H1 (cell line): ENCODE measurements around the gene NHP2. TPM values are rescaled to one million over a fixed set of nuclear protein-coding genes. Genes with fewer than 3 reads are reported as not detected.

ENCODE experiments used
- CTCF ChIA-PET: fragments of 300-600 bp; sonication (Branson Sonifier 250); formaldehyde crosslinking; loops from one replicate; lab custom pipeline; 2021; ENCODE audit not compliant: partially characterized antibody; lab: Charles Lee
- POLR2A ChIA-PET: fragments of 300-600 bp; sonication (Branson Sonifier 250); formaldehyde crosslinking; loops from one replicate; lab custom pipeline; 2021; ENCODE audit warnings: inconsistent platforms; ENCODE audit not compliant: partially characterized antibody; lab: Charles Lee
- DNase-seq, 2 experiments: peaks; one replicate each; pipeline versions ENCODE4 v3.0.0 to v3.0.0-alpha.2; 2010 to 2022; ENCODE audit warnings: low spot score in 2 of 2, low read depth in 1 of 2, mixed read lengths in 1 of 2
- FAIRE-seq: peaks from 2 replicates; lab custom pipeline; 2011; peaks lifted over from hg19 to GRCh38; lab: Jason Lieb, UNC
- H2AFZ ChIP-seq: 2 replicates; pipeline ENCODE4 v1.8.1; 2012; ENCODE audit warnings: low read length, inconsistent platforms
- H2AK5ac ChIP-seq: 2 replicates; pipeline ENCODE4 v1.6.1; 2013; ENCODE audit warnings: low read depth, low read length
- H2BK120ac ChIP-seq: replicated peaks from 2 replicates; pipeline ENCODE3; 2013; ENCODE audit warnings: low read depth, low read length, inconsistent platforms
- H2BK12ac ChIP-seq: 2 replicates; pipeline ENCODE4 v1.6.1; 2013; ENCODE audit warnings: low read depth, low read length
- H2BK15ac ChIP-seq: 2 replicates; pipeline ENCODE4 v1.6.1; 2013; ENCODE audit warnings: low read length
- H2BK20ac ChIP-seq: 2 replicates; pipeline ENCODE4 v1.6.1; 2013; ENCODE audit warnings: low read length
- H2BK5ac ChIP-seq: 2 replicates; pipeline ENCODE4 v1.6.1; 2013; ENCODE audit warnings: low read depth, low read length
- H3K14ac ChIP-seq: 2 replicates; pipeline ENCODE4 v1.6.1; 2013; ENCODE audit warnings: inconsistent platforms; ENCODE audit not compliant: insufficient read length
- H3K18ac ChIP-seq: 2 replicates; pipeline ENCODE4 v1.6.1; 2013; ENCODE audit warnings: low read length; ENCODE audit errors: extremely low read depth
- H3K23ac ChIP-seq: 2 replicates; pipeline ENCODE4 v1.6.1; 2013; ENCODE audit warnings: inconsistent platforms; ENCODE audit not compliant: insufficient read length
- H3K23me2 ChIP-seq: 2 replicates; pipeline ENCODE4 v1.6.1; 2013; ENCODE audit warnings: low read depth, low read length
- H3K27ac ChIP-seq: 2 replicates; pipeline ENCODE4 v1.6.1; 2011; ENCODE audit warnings: low read depth, low read length, inconsistent platforms
- H3K27me3 ChIP-seq, 4 experiments: replicated peaks in 1 of 4; 1 replicate in 1 of 4; 2 replicates in 3 of 4; pipeline versions ENCODE4 v1.6.1 to v1.8.1; 2011 to 2013; ENCODE audit warnings: low read length in 3 of 4, mild to moderate bottlenecking in 3 of 4, inconsistent platforms in 2 of 4, mixed read lengths in 2 of 4, moderate library complexity in 1 of 4; ENCODE audit not compliant: control insufficient read depth in 3 of 4, insufficient read depth in 3 of 4; ENCODE audit errors: extremely low read depth in 1 of 4
- H3K36me3 ChIP-seq, 4 experiments: 2 replicates each; pipeline versions ENCODE4 v1.6.1 to v1.8.1; 2011 to 2013; ENCODE audit warnings: mild to moderate bottlenecking in 4 of 4, low read length in 3 of 4, moderate library complexity in 2 of 4, control low read depth in 1 of 4, inconsistent platforms in 1 of 4; ENCODE audit not compliant: insufficient read depth in 4 of 4, control insufficient read depth in 2 of 4
- H3K4ac ChIP-seq: replicated peaks from 2 replicates; pipeline ENCODE3; 2013; ENCODE audit warnings: low read length, low read depth, mixed read lengths, inconsistent platforms; ENCODE audit not compliant: insufficient read length
- H3K4me1 ChIP-seq, 4 experiments: replicated peaks in 1 of 4; 1 replicate in 1 of 4; 2 replicates in 3 of 4; pipeline versions ENCODE4 v1.6.1 to v1.8.1; 2011 to 2013; ENCODE audit warnings: low read length in 3 of 4, inconsistent platforms in 2 of 4, mixed read lengths in 1 of 4; ENCODE audit not compliant: insufficient read depth in 4 of 4, control insufficient read depth in 3 of 4
- H3K4me2 ChIP-seq, 2 experiments: 2 replicates each; pipeline versions ENCODE4 v1.6.1 to v1.8.1; 2011 to 2013; ENCODE audit warnings: low read depth in 2 of 2, low read length in 2 of 2, control low read depth in 1 of 2, inconsistent platforms in 1 of 2, mild to moderate bottlenecking in 1 of 2; ENCODE audit not compliant: insufficient read depth in 1 of 2
- H3K4me3 ChIP-seq, 4 experiments: fragments of 200-600, 300-600 bp in 1 of 4; sonication (generic), shearing (Covaris generic), sonication (Bioruptor Twin) in 1 of 4; 2 replicates each; pipeline versions ENCODE4 v1.5.1 to v1.8.1; 2011 to 2016; ENCODE audit warnings: low read length in 4 of 4, low read depth in 3 of 4, control low read depth in 2 of 4, inconsistent platforms in 2 of 4, mild to moderate bottlenecking in 2 of 4, mixed read lengths in 1 of 4, moderate library complexity in 1 of 4; ENCODE audit not compliant: insufficient read depth in 2 of 4; ENCODE audit errors: extremely low read depth in 1 of 4
- H3K56ac ChIP-seq: replicated peaks from 2 replicates; pipeline ENCODE3; 2013; ENCODE audit warnings: low read depth, mild to moderate bottlenecking, mixed read lengths, low read length, inconsistent platforms; ENCODE audit not compliant: insufficient read length
- H3K79me1 ChIP-seq: 2 replicates; pipeline ENCODE4 v1.6.1; 2013; ENCODE audit warnings: low read depth, low read length, control low read depth
- H3K79me2 ChIP-seq, 2 experiments: 2 replicates each; pipeline versions ENCODE4 v1.6.1 to v1.8.1; 2012 to 2013; ENCODE audit warnings: low read length in 2 of 2, mild to moderate bottlenecking in 2 of 2, inconsistent platforms in 1 of 2; ENCODE audit not compliant: insufficient read depth in 2 of 2, control insufficient read depth in 1 of 2
- H3K9ac ChIP-seq, 4 experiments: replicated peaks in 1 of 4; 1 replicate in 1 of 4; 2 replicates in 3 of 4; pipeline versions ENCODE4 v1.6.1 to v1.8.1; 2011 to 2013; ENCODE audit warnings: low read depth in 3 of 4, low read length in 3 of 4, control low read depth in 2 of 4, mild to moderate bottlenecking in 2 of 4, moderate library complexity in 2 of 4, inconsistent platforms in 1 of 4; ENCODE audit errors: extremely low read depth in 1 of 4
- H3K9me3 ChIP-seq, 2 experiments: 2 replicates each; pipeline versions ENCODE4 v1.6.1 to v1.8.1; 2012 to 2013; ENCODE audit warnings: mild to moderate bottlenecking in 2 of 2, moderate library complexity in 2 of 2, control low read depth in 1 of 2, inconsistent platforms in 1 of 2, low read depth in 1 of 2, low read length in 1 of 2, mixed read lengths in 1 of 2; ENCODE audit not compliant: insufficient read depth in 2 of 2
- H4K20me1 ChIP-seq, 2 experiments: replicated peaks in 1 of 2; 2 replicates each; pipeline versions ENCODE3 to v1.8.1; 2011 to 2013; ENCODE audit warnings: inconsistent platforms in 2 of 2, low read length in 2 of 2, mild to moderate bottlenecking in 1 of 2; ENCODE audit not compliant: insufficient read depth in 2 of 2, control insufficient read depth in 1 of 2
- H4K5ac ChIP-seq: 2 replicates; pipeline ENCODE4 v1.6.1; 2013; ENCODE audit warnings: low read length, low read depth, mixed read lengths, inconsistent platforms; ENCODE audit not compliant: insufficient read length
- H4K8ac ChIP-seq: 2 replicates; pipeline ENCODE4 v1.8.0; 2013; ENCODE audit warnings: mild to moderate bottlenecking, moderate library complexity, low read length, inconsistent platforms; ENCODE audit not compliant: insufficient read depth; ENCODE audit errors: extremely low read depth
- H4K91ac ChIP-seq: replicated peaks from 2 replicates; pipeline ENCODE3; 2013; ENCODE audit warnings: low read length, mixed read lengths, inconsistent platforms; ENCODE audit not compliant: insufficient read length
- ASH2L ChIP-seq: fragments of 200-600, 300-600 bp; sonication (generic); IDR thresholded peaks from one replicate; pipeline ENCODE4 v1.7.1; 2017; ENCODE audit warnings: low read length
- CEBPB ChIP-seq: IDR thresholded peaks from 2 replicates; pipeline ENCODE4 v1.6.1; 2012; ENCODE audit warnings: low read depth, low read length
- EP300 ChIP-seq, 2 experiments: IDR thresholded peaks; 1 replicate in 1 of 2; 2 replicates in 1 of 2; pipeline ENCODE4 v1.6.1; 2011 to 2012; ENCODE audit warnings: low read depth in 2 of 2, low read length in 2 of 2, mild to moderate bottlenecking in 2 of 2, borderline replicate concordance in 1 of 2, inconsistent platforms in 1 of 2, moderate library complexity in 1 of 2
- EZH2 ChIP-seq: fragments of 200-600 bp; sonication (generic); IDR thresholded peaks from 2 replicates; pipeline ENCODE4 v1.7.1; 2012; ENCODE audit warnings: low read depth, mild to moderate bottlenecking, moderate library complexity, low read length, inconsistent platforms; ENCODE audit not compliant: severe bottlenecking
- GTF2F1 ChIP-seq: IDR thresholded peaks from 2 replicates; pipeline ENCODE4 v1.6.1; 2012; ENCODE audit warnings: low read depth, low read length, improper control_type of control experiment, borderline replicate concordance
- JUND ChIP-seq: IDR thresholded peaks from 2 replicates; pipeline ENCODE4 v1.6.1; 2011; ENCODE audit warnings: mild to moderate bottlenecking, improper control_type of control experiment, low read length
- RAD21 ChIP-seq, 2 experiments: IDR thresholded peaks in 1 of 2; conservative IDR thresholded peaks in 1 of 2; 2 replicates each; pipeline ENCODE4 v1.6.1; 2011; ENCODE audit warnings: low read depth in 2 of 2, low read length in 2 of 2, improper control_type of control experiment in 1 of 2, inconsistent platforms in 1 of 2, mild to moderate bottlenecking in 1 of 2, moderate library complexity in 1 of 2
- RBBP5 ChIP-seq: IDR thresholded peaks from 2 replicates; pipeline ENCODE4 v1.7.1; 2012; ENCODE audit warnings: low read depth, mild to moderate bottlenecking, inconsistent platforms, low read length, moderate library complexity, borderline replicate concordance
- SAP30 ChIP-seq: fragments of 300-600 bp; sonication (generic); IDR thresholded peaks from 2 replicates; pipeline ENCODE4 v1.7.1; 2012; ENCODE audit warnings: low read length, moderate library complexity, mild to moderate bottlenecking, inconsistent platforms; ENCODE audit not compliant: insufficient read depth, insufficient replicate concordance
- SIRT6 ChIP-seq: IDR thresholded peaks from one replicate; pipeline ENCODE4 v1.7.1; 2012; ENCODE audit warnings: low read length, inconsistent platforms
- SIX5 ChIP-seq: IDR thresholded peaks from 2 replicates; pipeline ENCODE4 v1.6.1; 2011; ENCODE audit warnings: mild to moderate bottlenecking, low read depth, low read length
- SP4 ChIP-seq: IDR thresholded peaks from 2 replicates; pipeline ENCODE4 v1.6.1; 2012; ENCODE audit warnings: low read length, inconsistent platforms
- SUZ12 ChIP-seq: fragments of 200-600 bp; sonication (generic); IDR thresholded peaks from 2 replicates; pipeline ENCODE4 v1.6.1; 2012; ENCODE audit warnings: mild to moderate bottlenecking, inconsistent platforms, low read length, moderate library complexity, mixed read lengths
- YY1 ChIP-seq: IDR thresholded peaks from 2 replicates; pipeline ENCODE4 v1.6.1; 2011; ENCODE audit warnings: low read depth, mild to moderate bottlenecking, low read length
- WGBS, 2 experiments: shearing (Covaris generic) in 1 of 2; methylation state at CpG; one replicate each; pipeline versions ENCODE4 v1.1.6 to v1.1.7; 2013 to 2015; ENCODE audit warnings: low lambda C conversion rate in 2 of 2, mixed read lengths in 2 of 2, inconsistent platforms in 1 of 2, low coverage in 1 of 2, missing lambda C conversion rate in 1 of 2; ENCODE audit not compliant: insufficient replicate concordance in 2 of 2, insufficient coverage in 1 of 2, insufficient read length in 1 of 2; ENCODE audit errors: extremely low coverage in 1 of 2, missing lambda C conversion rate in 1 of 2; 5-methylcytosine and 5-hydroxymethylcytosine counted together
- polyA plus RNA-seq, 7 experiments: library from polyadenylated mRNA; depleted of rRNA in 3 of 7; stranded (reverse) in 5 of 7; unstranded in 2 of 7; fragments of >200 nt in 5 of 7; fragments of 200-250 nt in 2 of 7; gene quantifications; 1 replicate in 5 of 7; 2 replicates in 1 of 7; 4 replicates in 1 of 7; pipeline versions ENCODE4 v1.2.1 to v1.2.3, GENCODE V29; 2011 to 2013; ENCODE audit warnings: missing spikeins in 2 of 7, mixed read lengths in 2 of 7
- total RNA-seq: library from RNA; stranded (reverse); fragmentation: NEBNext Ultra II Directional; extraction: Animal tissue kit (Norgen Biotek cat#: 25700); gene quantifications from 2 replicates; pipeline ENCODE4 v1.2.1, GENCODE V29; 2021

The NHP2 gene
- total and polyA plus RNA-seq, 2 of the 8 experiments (the other 6 are each of a cell fraction or from before 2014, with no cell fraction given): 241 to 263 TPM

DNA sequence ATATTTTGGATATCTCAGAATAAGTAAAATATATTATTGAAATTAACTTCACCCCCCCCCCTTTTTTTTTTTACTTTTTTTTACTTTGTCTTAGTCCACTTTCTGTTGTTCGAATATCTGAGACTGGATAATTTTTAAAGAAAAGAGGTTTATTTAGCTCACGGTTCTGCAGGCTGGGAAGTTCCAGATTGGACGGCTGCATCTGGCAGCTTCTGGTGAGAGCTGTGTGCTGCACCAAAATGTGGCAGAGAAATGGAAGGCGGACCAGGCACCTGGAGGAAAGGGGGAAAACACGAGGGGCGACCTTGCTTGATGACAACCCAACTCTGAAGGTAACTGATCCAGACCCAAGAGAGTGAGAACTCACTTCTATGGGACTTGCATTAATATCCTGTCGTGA is 39.1 kb upstream of the NHP2 start:
- no peaks in the 10 kb centered on the region for H4K20me1 ChIP-seq
- H2AFZ ChIP-seq: no peak overlapping the region
- H2BK20ac ChIP-seq: no peak overlapping the region
- H2BK15ac ChIP-seq: no peak overlapping the region
- H3K56ac ChIP-seq: no peak overlapping the region
- H3K18ac ChIP-seq: no peak overlapping the region
- ChIA-PET CTCF (interaction anchor here (0.5 to 1.6 kb wide), 3 partner anchors 8 to 10 kb away, joined by 3 read pairs; no protein-coding TSS in a partner anchor), POLR2A (interaction anchor here (31.3 to 38.5 kb wide), 2 partner anchors 9 to 10 kb away, joined by 985 read pairs; partner anchors contain the start of genes GMCL2 and HNRNPAB)
- no peaks in the 10 kb centered on the region for H3K23me2 ChIP-seq
- peaks cover 0 to 10% (median 3%) of the 10 kb centered on the region in 4 experiments; a peak in 3 of 7 replicates for H3K4me1 ChIP-seq
- H4K5ac ChIP-seq: no peak overlapping the region
- DNase-seq (no peak), FAIRE-seq (no peak)
- no peak overlapping the region for H3K4ac ChIP-seq
- H3K9ac ChIP-seq: no peak overlapping the region
- WGBS, 2 experiments: 81% methylated on average over 7 of the region's 7 CpGs; no CpG with 5 or more reads in 1 of the 2 experiments
- H4K91ac ChIP-seq: no peak overlapping the region
- no peak overlapping the region for H4K8ac ChIP-seq
- H3K36me3 ChIP-seq: no peaks in the 10 kb centered on the region
- H2BK12ac ChIP-seq: no peak overlapping the region
- no peaks in the 10 kb centered on the region for H3K79me1 ChIP-seq
- H3K27ac ChIP-seq: no peak overlapping the region
- H3K4me3 ChIP-seq: no peak overlapping the region
- H3K4me2 ChIP-seq: no peak overlapping the region
- no peak overlapping the region for H2AK5ac ChIP-seq
- no peak overlapping the region for H2BK5ac ChIP-seq
- no peak overlapping the region for H3K14ac ChIP-seq
- no peaks in the 10 kb centered on the region for H3K79me2 ChIP-seq
- H3K9me3 ChIP-seq: peaks cover 0 to 8% of the 10 kb centered on the region in 2 experiments; a peak in 2 of 4 replicates
- no peak overlapping the region for H3K23ac ChIP-seq
- H3K27me3 ChIP-seq: no peaks in the 10 kb centered on the region; a peak in 1 of 7 replicates
- no peak overlapping the region for H2BK120ac ChIP-seq
- no peak for TF ChIP-seq RAD21 (IDR thresholded peaks at IDR 0.05 in 1 of 2, conservative IDR thresholded peaks at IDR 0.05 in 1 of 2; ENCODE audit: low read depth in 2 of 2, low read length in 2 of 2)
- TF ChIP-seq RBBP5: no peak
- no peak for TF ChIP-seq CEBPB
- TF ChIP-seq SIRT6: no peak
- TF ChIP-seq ASH2L: no peak
- TF ChIP-seq SP4: no peak
- no peak for TF ChIP-seq SAP30
- no peak for TF ChIP-seq SIX5
- TF ChIP-seq EP300 (IDR thresholded peaks at IDR 0.05; ENCODE audit: borderline replicate concordance in 1 of 2, low read depth in 2 of 2, low read length in 2 of 2): no peak
- TF ChIP-seq YY1: no peak
- no peak for TF ChIP-seq SUZ12
- TF ChIP-seq JUND: no peak
- TF ChIP-seq GTF2F1: no peak
- TF ChIP-seq EZH2: no peak
